A673 (cell line): ENCODE data around the gene MED28.

Source experiments
- EZH2 ChIP-seq: fragments of 200-600 bp; sonication (generic); IDR thresholded peaks from 2 replicates; pipeline ENCODE4 v1.6.1; 2017; ENCODE audit warnings: borderline replicate concordance, low read depth, mild to moderate bottlenecking, mixed read lengths, antibody characterized with exemption, low read length; ENCODE audit not compliant: poor library complexity, severe bottlenecking
- TF ChIP-seq, protein P1 (sequence below): fragments of 300-800, 200-600 bp; sonication (generic); conservative IDR thresholded peaks from 2 replicates; pipeline ENCODE4 v1.5.1; 2017; ENCODE audit warnings: low read depth, mild to moderate bottlenecking, antibody characterized with exemption, low read length, moderate library complexity, mixed read lengths

DNA sequence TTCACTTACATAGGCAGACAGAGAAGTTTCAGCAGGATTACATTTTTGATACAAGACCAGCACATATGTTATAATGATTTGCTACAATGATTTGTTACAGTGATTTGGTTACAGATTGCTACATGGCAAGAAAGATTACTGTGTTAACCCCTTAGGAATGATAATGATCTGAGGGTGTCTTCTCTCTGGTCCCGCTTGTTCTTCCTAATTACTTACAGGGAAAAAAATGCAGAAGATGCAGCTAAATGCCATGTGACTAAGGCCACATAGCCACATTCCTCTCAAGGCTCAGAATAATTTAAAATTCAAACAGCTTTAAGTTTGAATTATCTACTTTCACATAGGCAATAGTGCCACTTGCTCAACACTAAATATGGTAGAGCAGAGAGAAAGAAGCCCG is 47.2 kb upstream of the MED28 start:
- TF ChIP-seq, protein P1, sequence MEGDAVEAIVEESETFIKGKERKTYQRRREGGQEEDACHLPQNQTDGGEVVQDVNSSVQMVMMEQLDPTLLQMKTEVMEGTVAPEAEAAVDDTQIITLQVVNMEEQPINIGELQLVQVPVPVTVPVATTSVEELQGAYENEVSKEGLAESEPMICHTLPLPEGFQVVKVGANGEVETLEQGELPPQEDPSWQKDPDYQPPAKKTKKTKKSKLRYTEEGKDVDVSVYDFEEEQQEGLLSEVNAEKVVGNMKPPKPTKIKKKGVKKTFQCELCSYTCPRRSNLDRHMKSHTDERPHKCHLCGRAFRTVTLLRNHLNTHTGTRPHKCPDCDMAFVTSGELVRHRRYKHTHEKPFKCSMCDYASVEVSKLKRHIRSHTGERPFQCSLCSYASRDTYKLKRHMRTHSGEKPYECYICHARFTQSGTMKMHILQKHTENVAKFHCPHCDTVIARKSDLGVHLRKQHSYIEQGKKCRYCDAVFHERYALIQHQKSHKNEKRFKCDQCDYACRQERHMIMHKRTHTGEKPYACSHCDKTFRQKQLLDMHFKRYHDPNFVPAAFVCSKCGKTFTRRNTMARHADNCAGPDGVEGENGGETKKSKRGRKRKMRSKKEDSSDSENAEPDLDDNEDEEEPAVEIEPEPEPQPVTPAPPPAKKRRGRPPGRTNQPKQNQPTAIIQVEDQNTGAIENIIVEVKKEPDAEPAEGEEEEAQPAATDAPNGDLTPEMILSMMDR = no peak
- no peak for TF ChIP-seq EZH2
